Measurements from ENCODE around the gene TPCN1. TPM values are rescaled to one million over a fixed set of nuclear protein-coding genes. Genes with fewer than 3 reads are reported as not detected.
A peak's percentile ranks its signal among the peaks of the same experiment; 100 is the strongest.

The TPCN1 gene
- total RNA-seq, 1 donor from 2014 or later: 31.0 TPM

- Mint-ChIP-seq H3K4me3 (no peak overlapping the region), H3K27ac (peak overlapping the region; percentile 13), H3K36me3 (ENCODE audit: low read depth) (peaks cover 20% of the 10 kb centered on the region), H3K27me3 (no peaks in the 10 kb centered on the region), H3K9me3 (no peaks in the 10 kb centered on the region), H3K4me1 (peaks cover 33% of the 10 kb centered on the region)
- intact Hi-C loops (cut with micrococcal nuclease): no loop called here
- no peak for DNase-seq
Observed at GRCh38 chr12:113260127-113260526, 38.9 kb downstream of the TPCN1 start.

GRCh38 chr12:113260636-113261300 lies 39.5 kb downstream of the TPCN1 start:
- Mint-ChIP-seq H3K4me1 (peaks cover 33% of the 10 kb centered on the region), H3K27me3 (no peaks in the 10 kb centered on the region), H3K9me3 (no peaks in the 10 kb centered on the region), H3K27ac (no peak overlapping the region), H3K4me3 (no peak overlapping the region), H3K36me3 (ENCODE audit: low read depth) (peaks cover 24% of the 10 kb centered on the region)
- no peak for DNase-seq
- intact Hi-C loops (cut with micrococcal nuclease): no loop called here

- intact Hi-C loops (cut with micrococcal nuclease): loop anchor here (1.0 to 2.0 kb wide), 3 partner anchors 9 to 53 kb away; no protein-coding TSS in a partner anchor
- Mint-ChIP-seq H3K4me1 (peaks cover 37% of the 10 kb centered on the region), H3K36me3 (ENCODE audit: low read depth) (peaks cover 31% of the 10 kb centered on the region), H3K27me3 (no peaks in the 10 kb centered on the region), H3K9me3 (no peaks in the 10 kb centered on the region), H3K27ac (peak overlapping the region; percentile 62), H3K4me3 (peak overlapping the region; percentile 60)
- DNase-seq: peak; percentile 82
Observed at GRCh38 chr12:113261847-113262470, 40.7 kb downstream of the TPCN1 start.

- no peaks in the 10 kb centered on the region for H3K27me3 Mint-ChIP-seq
- H3K4me1 Mint-ChIP-seq: peaks cover 37% of the 10 kb centered on the region
- H3K9me3 Mint-ChIP-seq: no peaks in the 10 kb centered on the region
- no peak overlapping the region for H3K4me3 Mint-ChIP-seq
- peaks cover 34% of the 10 kb centered on the region for H3K36me3 Mint-ChIP-seq (ENCODE audit: low read depth)
- no peak for DNase-seq
- intact Hi-C loops (cut with micrococcal nuclease): loop anchor here (1.0 to 2.0 kb wide), 3 partner anchors 9 to 54 kb away; no protein-coding TSS in a partner anchor
- H3K27ac Mint-ChIP-seq: no peak overlapping the region
Observed at GRCh38 chr12:113262710-113263109, 41.4 kb downstream of the TPCN1 start.

- peaks cover 38% of the 10 kb centered on the region for H3K4me1 Mint-ChIP-seq
- intact Hi-C loops (cut with micrococcal nuclease): loop anchor here (2.0 kb wide), 1 partner anchor 55 kb away; no protein-coding TSS in a partner anchor
- no peak overlapping the region for H3K4me3 Mint-ChIP-seq
- H3K27ac Mint-ChIP-seq: no peak overlapping the region
- H3K36me3 Mint-ChIP-seq (ENCODE audit: low read depth): peaks cover 39% of the 10 kb centered on the region
- no peak for DNase-seq
- H3K9me3 Mint-ChIP-seq: no peaks in the 10 kb centered on the region
- no peaks in the 10 kb centered on the region for H3K27me3 Mint-ChIP-seq
Observed at GRCh38 chr12:113263431-113263963, 42.2 kb downstream of the TPCN1 start.

- peaks cover 42% of the 10 kb centered on the region for H3K36me3 Mint-ChIP-seq (ENCODE audit: low read depth)
- no peak overlapping the region for H3K4me3 Mint-ChIP-seq
- H3K4me1 Mint-ChIP-seq: peaks cover 30% of the 10 kb centered on the region
- intact Hi-C loops (cut with micrococcal nuclease): no loop called here
- no peaks in the 10 kb centered on the region for H3K9me3 Mint-ChIP-seq
- no peak for DNase-seq
- H3K27ac Mint-ChIP-seq: peak overlapping the region; percentile 32
- H3K27me3 Mint-ChIP-seq: no peaks in the 10 kb centered on the region
Observed at GRCh38 chr12:113266106-113266895, 45.0 kb downstream of the TPCN1 start.

GRCh38 chr12:113267621-113268020 lies 46.4 kb downstream of the TPCN1 start:
- intact Hi-C loops (cut with micrococcal nuclease): no loop called here
- no peaks in the 10 kb centered on the region for H3K9me3 Mint-ChIP-seq
- peaks cover 45% of the 10 kb centered on the region for H3K36me3 Mint-ChIP-seq (ENCODE audit: low read depth)
- DNase-seq: no peak
- H3K27ac Mint-ChIP-seq: peak overlapping the region; percentile 15
- no peak overlapping the region for H3K4me3 Mint-ChIP-seq
- peaks cover 30% of the 10 kb centered on the region for H3K4me1 Mint-ChIP-seq
- no peaks in the 10 kb centered on the region for H3K27me3 Mint-ChIP-seq

GRCh38 chr12:113268136-113268535 lies 46.9 kb downstream of the TPCN1 start:
- Mint-ChIP-seq H3K36me3 (ENCODE audit: low read depth) (peaks cover 45% of the 10 kb centered on the region), H3K4me1 (peaks cover 29% of the 10 kb centered on the region), H3K4me3 (no peak overlapping the region), H3K9me3 (no peaks in the 10 kb centered on the region), H3K27ac (peak overlapping the region; percentile 15), H3K27me3 (no peaks in the 10 kb centered on the region)
- intact Hi-C loops (cut with micrococcal nuclease): no loop called here
- no peak for DNase-seq

- DNase-seq: no peak
- intact Hi-C loops (cut with micrococcal nuclease): no loop called here
- Mint-ChIP-seq H3K36me3 (ENCODE audit: low read depth) (peaks cover 46% of the 10 kb centered on the region), H3K27me3 (no peaks in the 10 kb centered on the region), H3K9me3 (no peaks in the 10 kb centered on the region), H3K4me1 (peaks cover 27% of the 10 kb centered on the region), H3K27ac (no peak overlapping the region), H3K4me3 (no peak overlapping the region)
Observed at GRCh38 chr12:113268621-113269020, 47.4 kb downstream of the TPCN1 start.

GRCh38 chr12:113269257-113269943 lies 48.1 kb downstream of the TPCN1 start:
- Mint-ChIP-seq H3K9me3 (no peaks in the 10 kb centered on the region), H3K36me3 (ENCODE audit: low read depth) (peaks cover 39% of the 10 kb centered on the region), H3K4me1 (peaks cover 19% of the 10 kb centered on the region), H3K27ac (no peak overlapping the region), H3K4me3 (no peak overlapping the region), H3K27me3 (no peaks in the 10 kb centered on the region)
- intact Hi-C loops (cut with micrococcal nuclease): no loop called here
- no peak for DNase-seq

GRCh38 chr12:113270709-113271009 lies 49.4 kb downstream of the TPCN1 start:
- H3K27me3 Mint-ChIP-seq: no peaks in the 10 kb centered on the region
- H3K9me3 Mint-ChIP-seq: no peaks in the 10 kb centered on the region
- peaks cover 19% of the 10 kb centered on the region for H3K4me1 Mint-ChIP-seq
- peaks cover 37% of the 10 kb centered on the region for H3K36me3 Mint-ChIP-seq (ENCODE audit: low read depth)
- no peak for DNase-seq
- H3K4me3 Mint-ChIP-seq: no peak overlapping the region
- no peak overlapping the region for H3K27ac Mint-ChIP-seq
- intact Hi-C loops (cut with micrococcal nuclease): loop anchor here (1.0 kb wide), 1 partner anchor 8 kb away; no protein-coding TSS in a partner anchor

GRCh38 chr12:113271466-113271852 lies 50.2 kb downstream of the TPCN1 start:
- Mint-ChIP-seq H3K27me3 (no peaks in the 10 kb centered on the region), H3K27ac (peak overlapping the region; percentile 11), H3K4me1 (peaks cover 16% of the 10 kb centered on the region), H3K9me3 (no peaks in the 10 kb centered on the region), H3K4me3 (no peak overlapping the region), H3K36me3 (ENCODE audit: low read depth) (peaks cover 31% of the 10 kb centered on the region)
- intact Hi-C loops (cut with micrococcal nuclease): loop anchor here (1.0 kb wide), 1 partner anchor 9 kb away; no protein-coding TSS in a partner anchor
- DNase-seq: no peak

GRCh38 chr12:113271853-113272561 lies 50.7 kb downstream of the TPCN1 start:
- Mint-ChIP-seq H3K27me3 (no peaks in the 10 kb centered on the region), H3K36me3 (ENCODE audit: low read depth) (peaks cover 30% of the 10 kb centered on the region), H3K4me1 (peaks cover 16% of the 10 kb centered on the region), H3K4me3 (no peak overlapping the region), H3K27ac (peak overlapping the region; percentile 53), H3K9me3 (no peaks in the 10 kb centered on the region)
- intact Hi-C loops (cut with micrococcal nuclease): loop anchor here (1.0 kb wide), 1 partner anchor 10 kb away; no protein-coding TSS in a partner anchor
- DNase-seq: no peak

Measured in activated CD4-positive, alpha-beta T cell treated with anti-CD3 and anti-CD28 coated beads, Interleukin-2, amount 10 ng/mL, durations not matched to agents 24 days and 14 days (primary cell).